Endothelial cell of umbilical vein (primary cell): ENCODE data around the gene PEG3. TPM values are rescaled to one million over a fixed set of nuclear protein-coding genes. Genes with fewer than 3 reads are reported as not detected.

Experiments used
- BruUV-seq: library from RNA; stranded (reverse); fragments of 400-500 nt; replicated peaks from 2 replicates; lab custom pipeline; 2021; lab: Mats Ljungman, UMichigan
- CTCF ChIA-PET: fragments of 300-600, 350-600 bp; sonication (Branson Sonifier 250); formaldehyde crosslinking; loops from one replicate; lab custom pipeline; 2021; ENCODE audit warnings: antibody characterized with exemption, inconsistent platforms; lab: Charles Lee
- POLR2A ChIA-PET: fragments of 300-600, 350-600 bp; sonication (Branson Sonifier 250); formaldehyde crosslinking; loops from one replicate; lab custom pipeline; 2021; ENCODE audit warnings: antibody characterized with exemption, inconsistent platforms; lab: Charles Lee
- DNase-seq: peaks from one replicate; pipeline ENCODE4 v3.0.0-alpha.2; 2011; ENCODE audit warnings: low read depth, low spot score
- FAIRE-seq: peaks from 2 replicates; lab custom pipeline; 2011; peaks lifted over from hg19 to GRCh38; lab: Jason Lieb, UNC
- H2AFZ ChIP-seq: 2 replicates; pipeline ENCODE4 v1.6.0; 2012; ENCODE audit warnings: low read depth, low read length, control low read depth, inconsistent platforms
- H3K27ac ChIP-seq: 2 replicates; pipeline ENCODE4 v1.5.1; 2011; ENCODE audit warnings: low read depth, mild to moderate bottlenecking, control low read depth, low read length, moderate library complexity; ENCODE audit not compliant: insufficient read depth
- H3K27me3 ChIP-seq, 2 experiments: 2 replicates each; pipeline versions ENCODE4 v1.6.0 to v1.6.1; 2011; ENCODE audit warnings: low read length in 2 of 2, mixed read lengths in 1 of 2; ENCODE audit not compliant: control insufficient read depth in 2 of 2, insufficient read depth in 2 of 2
- H3K36me3 ChIP-seq, 2 experiments: 2 replicates in 1 of 2; 3 replicates in 1 of 2; pipeline ENCODE4 v1.5.1; 2011; ENCODE audit warnings: low read length in 2 of 2, mild to moderate bottlenecking in 1 of 2, moderate library complexity in 1 of 2; ENCODE audit not compliant: control insufficient read depth in 2 of 2, insufficient read depth in 2 of 2; ENCODE audit errors: extremely low read depth in 1 of 2
- H3K4me1 ChIP-seq: 3 replicates; pipeline ENCODE4 v1.5.1; 2011; ENCODE audit warnings: mild to moderate bottlenecking, low read length; ENCODE audit not compliant: control insufficient read depth, insufficient read depth; ENCODE audit errors: extremely low read depth
- H3K4me2 ChIP-seq: 2 replicates; pipeline ENCODE4 v1.6.1; 2011; ENCODE audit warnings: low read length, control low read depth, mixed read lengths; ENCODE audit not compliant: insufficient read depth
- H3K4me3 ChIP-seq, 3 experiments: fragments of 200-600 bp in 1 of 3; sonication (generic), shearing (Covaris generic) in 1 of 3; replicated peaks in 1 of 3; 2 replicates each; pipeline ENCODE4 v1.5.1; 2011 to 2016; ENCODE audit warnings: control low read depth in 3 of 3, low read length in 3 of 3, mild to moderate bottlenecking in 2 of 3, inconsistent platforms in 1 of 3, low read depth in 1 of 3, moderate library complexity in 1 of 3; ENCODE audit not compliant: insufficient read depth in 1 of 3
- H3K79me2 ChIP-seq: 2 replicates; pipeline ENCODE4 v1.6.0; 2012; ENCODE audit warnings: low read length, inconsistent platforms; ENCODE audit not compliant: control insufficient read depth, insufficient read depth
- H3K9ac ChIP-seq: replicated peaks from 2 replicates; pipeline ENCODE3; 2011; ENCODE audit warnings: low read length, control low read depth; ENCODE audit not compliant: insufficient read depth; ENCODE audit errors: extremely low read depth
- H3K9me1 ChIP-seq: replicated peaks from 3 replicates; pipeline ENCODE4 v1.6.0; 2011; ENCODE audit warnings: mild to moderate bottlenecking, low read length; ENCODE audit not compliant: control insufficient read depth, insufficient read depth; ENCODE audit errors: extremely low read depth
- H3K9me3 ChIP-seq: replicated peaks from 2 replicates; pipeline ENCODE4 v1.5.1; 2012; ENCODE audit warnings: low read length, inconsistent platforms; ENCODE audit not compliant: control insufficient read depth, insufficient read depth
- H4K20me1 ChIP-seq: replicated peaks from 2 replicates; pipeline ENCODE3; 2011; ENCODE audit warnings: mild to moderate bottlenecking, low read length; ENCODE audit not compliant: control insufficient read depth, insufficient read depth; ENCODE audit errors: extremely low read depth
- JUN ChIP-seq: IDR thresholded peaks from 2 replicates; pipeline ENCODE4 v1.6.1; 2011; ENCODE audit warnings: borderline replicate concordance, low read depth; ENCODE audit not compliant: insufficient read length, insufficient read depth
- MYC ChIP-seq: IDR thresholded peaks from one replicate; pipeline ENCODE4 v1.6.1; 2011; ENCODE audit warnings: mild to moderate bottlenecking, low read depth, low read length
- POLR2A ChIP-seq: IDR thresholded peaks from 2 replicates; pipeline ENCODE4 v1.6.1; 2012; ENCODE audit warnings: low read depth, mild to moderate bottlenecking, control low read depth, low read length
- POLR2AphosphoS5 ChIP-seq: IDR thresholded peaks from 2 replicates; pipeline ENCODE4 v1.6.1; 2012; ENCODE audit warnings: low read depth, mild to moderate bottlenecking, control low read depth, low read length, moderate library complexity; ENCODE audit not compliant: insufficient read depth
- dilution Hi-C: fragments of 300-500 bp; cut with MboI; formaldehyde crosslinking; loops from one replicate; pipeline ENCODE4 v1.15.0; 2019; ENCODE audit warnings: low sequenced_read_pairs; ENCODE audit not compliant: extremely low pct_ligation_motif_present
- intact Hi-C: fragments of 100-400 bp; cut with micrococcal nuclease; formaldehyde crosslinking; loops from one replicate; pipeline ENCODE4 v1.10.0; 2022
- polyA plus RNA-seq, 4 experiments: library from polyadenylated mRNA; depleted of rRNA in 3 of 4; stranded (reverse) in 3 of 4; unstranded in 1 of 4; fragments of >200 nt; gene quantifications; 2 replicates each; pipeline versions ENCODE4 v1.2.1 to v1.2.3, GENCODE V29; 2011 to 2012; ENCODE audit warnings: missing spikeins in 1 of 4
- total RNA-seq: library from RNA; stranded (reverse); gene quantifications from 2 replicates; pipeline ENCODE4 v1.2.3, GENCODE V29; 2021
- TF ChIP-seq, protein P1 (sequence below), 2 donors: IDR thresholded peaks; 1 replicate in 1 of 2; 2 replicates in 1 of 2; pipeline ENCODE4 v1.5.1; 2011; ENCODE audit warnings: low read length in 2 of 2, mild to moderate bottlenecking in 2 of 2, moderate library complexity in 2 of 2, control low read depth in 1 of 2, inconsistent platforms in 1 of 2, low read depth in 1 of 2; ENCODE audit not compliant: insufficient read depth in 1 of 2; ENCODE audit errors: extremely low read depth in 1 of 2
- TF ChIP-seq, protein P2 (sequence below): IDR thresholded peaks from 2 replicates; pipeline ENCODE4 v1.6.1; 2011; ENCODE audit not compliant: insufficient read depth, insufficient read length

The PEG3 gene
- total and polyA plus RNA-seq, 2 donors (not counting 3 experiments of a cell fraction or from before 2014, with no cell fraction given), result 0.27 TPM; not detected in 1

DNA sequence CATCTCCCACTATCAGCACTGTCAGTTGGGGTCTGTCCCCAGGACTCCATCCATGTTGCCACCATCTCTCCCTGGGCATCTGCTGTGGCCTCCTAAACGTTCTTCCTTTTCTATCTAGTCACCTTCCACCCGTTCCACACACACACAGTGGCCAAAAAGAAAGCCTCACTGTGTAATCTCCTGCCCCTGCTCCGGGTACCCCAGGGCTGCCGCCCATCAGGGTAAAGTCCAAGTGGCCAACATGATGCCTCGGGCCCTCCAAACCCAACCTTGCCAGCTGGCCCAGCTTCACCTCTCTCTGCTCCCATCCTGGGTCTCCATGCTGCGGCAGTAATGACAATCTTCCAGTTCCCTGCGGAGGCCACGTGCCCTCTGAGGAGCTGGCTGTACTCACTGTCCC, 29.4 kb upstream of the PEG3 start:
- dilution Hi-C loops, result no loop called here

DNA sequence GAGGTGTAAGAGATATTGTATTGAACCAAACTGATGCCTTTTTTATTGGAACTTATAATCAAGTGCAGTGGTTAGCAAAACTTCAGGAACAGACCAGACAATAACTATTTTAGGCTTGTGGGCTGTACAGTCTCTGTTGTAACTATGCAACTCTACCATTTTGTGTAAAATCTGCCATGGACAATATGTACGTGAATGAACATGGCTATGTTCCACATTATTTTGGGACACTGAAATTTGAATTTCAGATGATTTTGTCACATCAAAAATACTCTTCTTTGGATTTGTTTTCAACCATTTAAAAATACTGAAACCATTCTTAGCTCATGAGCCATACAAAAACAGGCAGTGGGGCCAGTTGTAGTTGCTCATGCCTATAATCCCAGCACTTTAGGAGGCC, 27.9 kb upstream of the PEG3 start:
- CTCF ChIA-PET, result no interaction called here
- Histone ChIP-seq H3K9ac (no peak overlapping the region), H3K36me3 (no peaks in the 10 kb centered on the region), H3K27me3 (no peaks in the 10 kb centered on the region), H4K20me1 (no peaks in the 10 kb centered on the region), H3K9me1 (no peaks in the 10 kb centered on the region), H3K27ac (no peak overlapping the region), H3K4me2 (no peak overlapping the region), H3K4me1 (no peaks in the 10 kb centered on the region), H3K9me3 (peaks cover 3% of the 10 kb centered on the region), H3K79me2 (no peaks in the 10 kb centered on the region), H3K4me3 (no peak overlapping the region), H2AFZ (no peak overlapping the region)
- BruUV-seq, result no TSS peak
- no peak for TF ChIP-seq POLR2A
- TF ChIP-seq, protein P1, sequence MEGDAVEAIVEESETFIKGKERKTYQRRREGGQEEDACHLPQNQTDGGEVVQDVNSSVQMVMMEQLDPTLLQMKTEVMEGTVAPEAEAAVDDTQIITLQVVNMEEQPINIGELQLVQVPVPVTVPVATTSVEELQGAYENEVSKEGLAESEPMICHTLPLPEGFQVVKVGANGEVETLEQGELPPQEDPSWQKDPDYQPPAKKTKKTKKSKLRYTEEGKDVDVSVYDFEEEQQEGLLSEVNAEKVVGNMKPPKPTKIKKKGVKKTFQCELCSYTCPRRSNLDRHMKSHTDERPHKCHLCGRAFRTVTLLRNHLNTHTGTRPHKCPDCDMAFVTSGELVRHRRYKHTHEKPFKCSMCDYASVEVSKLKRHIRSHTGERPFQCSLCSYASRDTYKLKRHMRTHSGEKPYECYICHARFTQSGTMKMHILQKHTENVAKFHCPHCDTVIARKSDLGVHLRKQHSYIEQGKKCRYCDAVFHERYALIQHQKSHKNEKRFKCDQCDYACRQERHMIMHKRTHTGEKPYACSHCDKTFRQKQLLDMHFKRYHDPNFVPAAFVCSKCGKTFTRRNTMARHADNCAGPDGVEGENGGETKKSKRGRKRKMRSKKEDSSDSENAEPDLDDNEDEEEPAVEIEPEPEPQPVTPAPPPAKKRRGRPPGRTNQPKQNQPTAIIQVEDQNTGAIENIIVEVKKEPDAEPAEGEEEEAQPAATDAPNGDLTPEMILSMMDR (IDR thresholded peaks at IDR 0.05; ENCODE audit: extremely low read depth in 1 of 2, insufficient read depth in 1 of 2, low read depth in 1 of 2, low read length in 2 of 2), result no peak
- TF ChIP-seq JUN, result no peak
- TF ChIP-seq, protein P2, sequence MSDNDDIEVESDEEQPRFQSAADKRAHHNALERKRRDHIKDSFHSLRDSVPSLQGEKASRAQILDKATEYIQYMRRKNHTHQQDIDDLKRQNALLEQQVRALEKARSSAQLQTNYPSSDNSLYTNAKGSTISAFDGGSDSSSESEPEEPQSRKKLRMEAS, result no peak
- TF ChIP-seq POLR2AphosphoS5, result no peak
- no peak for TF ChIP-seq MYC
- DNase-seq (no peak), FAIRE-seq (no peak)
- dilution Hi-C loops (no loop called here), intact Hi-C loops (no loop called here)
- POLR2A ChIA-PET, result no interaction called here

More for the DNA sequence above, 29.4 kb upstream of the PEG3 start:
- no peaks in the 10 kb centered on the region for H3K9me1 ChIP-seq
- no peak overlapping the region for H3K9ac ChIP-seq
- H3K36me3 ChIP-seq, result no peaks in the 10 kb centered on the region
- no peak overlapping the region for H3K4me2 ChIP-seq
- H3K4me1 ChIP-seq, result no peaks in the 10 kb centered on the region
- H3K79me2 ChIP-seq, result no peaks in the 10 kb centered on the region
- no peaks in the 10 kb centered on the region for H3K27me3 ChIP-seq
- ChIA-PET POLR2A (no interaction called here), CTCF (no interaction called here)
- BruUV-seq, result no TSS peak
- intact Hi-C loops, result no loop called here
- H3K4me3 ChIP-seq, result no peak overlapping the region
- no peak overlapping the region for H3K27ac ChIP-seq
- no peaks in the 10 kb centered on the region for H4K20me1 ChIP-seq
- TF ChIP-seq POLR2AphosphoS5 (no peak), POLR2A (no peak)
- DNase-seq, result no peak
- no peak for FAIRE-seq
- no peak overlapping the region for H2AFZ ChIP-seq
- peaks cover 3% of the 10 kb centered on the region for H3K9me3 ChIP-seq
